HepG2 (cell line): ENCODE results near the gene SLIRP. TPM values are rescaled to one million over a fixed set of nuclear protein-coding genes. Genes with fewer than 3 reads are reported as not detected.

ENCODE experiments used
- ASH2L ChIP-seq: fragments of 300-600, 200-600 bp; sonication (generic); IDR thresholded peaks from 2 replicates; pipeline ENCODE4 v1.7.0; 2017; ENCODE audit warnings: low read depth, mild to moderate bottlenecking, moderate library complexity, mixed read lengths, low read length; ENCODE audit not compliant: insufficient read length
- CC2D1A ChIP-seq: sonication (generic); formaldehyde crosslinking; IDR thresholded peaks from 2 replicates; pipeline ENCODE4 v1.8.1; 2023; ENCODE audit warnings: mild to moderate bottlenecking, missing genetic modification reagents
- EHMT2 ChIP-seq: fragments of 200-600 bp; sonication (generic); IDR thresholded peaks from 2 replicates; pipeline ENCODE4 v1.7.0; 2017; ENCODE audit warnings: antibody characterized with exemption, low read depth, low read length, borderline replicate concordance
- ELF4 ChIP-seq: sonication (generic); formaldehyde crosslinking; IDR thresholded peaks from 2 replicates; pipeline ENCODE4 v1.5.0; 2020; ENCODE audit warnings: missing genetic modification reagents, mild to moderate bottlenecking, moderate library complexity, borderline replicate concordance
- GATAD2A ChIP-seq: IDR thresholded peaks from 2 replicates; pipeline ENCODE4 v1.6.1; 2016
- KLF11 ChIP-seq: IDR thresholded peaks from 2 replicates; pipeline ENCODE4 v1.6.1; 2016; ENCODE audit warnings: missing compliant biosample characterization
- MIER3 ChIP-seq: IDR thresholded peaks from 2 replicates; pipeline ENCODE4 v1.6.1; 2016; ENCODE audit warnings: missing compliant biosample characterization, borderline replicate concordance
- NAIF1 ChIP-seq: sonication (generic); formaldehyde crosslinking; IDR thresholded peaks from 2 replicates; pipeline ENCODE4 v1.5.0; 2020; ENCODE audit warnings: mild to moderate bottlenecking, missing genetic modification reagents, borderline replicate concordance
- PHF5A ChIP-seq: IDR thresholded peaks from one replicate; pipeline ENCODE4 v1.6.1; 2018; ENCODE audit warnings: low read depth, missing genetic modification reagents; ENCODE audit not compliant: unreplicated experiment
- TAF1 ChIP-seq: sonication (generic); formaldehyde crosslinking; IDR thresholded peaks from 2 replicates; pipeline ENCODE4 v1.4.0; 2020; ENCODE audit warnings: missing genetic modification reagents
- ZNF326 ChIP-seq: sonication (generic); formaldehyde crosslinking; IDR thresholded peaks from 2 replicates; pipeline ENCODE4 v1.4.0; 2020; ENCODE audit warnings: missing genetic modification reagents, borderline replicate concordance
- ZNF350 ChIP-seq: sonication (generic); formaldehyde crosslinking; IDR thresholded peaks from 2 replicates; pipeline ENCODE4 v1.4.0; 2020; ENCODE audit warnings: mild to moderate bottlenecking, low read depth, missing genetic modification reagents, borderline replicate concordance
- ZNF431 ChIP-seq: sonication (generic); formaldehyde crosslinking; IDR thresholded peaks from 2 replicates; pipeline ENCODE4 v1.9.0; 2022; ENCODE audit warnings: missing genetic modification reagents, low read depth, mild to moderate bottlenecking, borderline replicate concordance
- polyA plus RNA-seq, 8 experiments: library from polyadenylated mRNA; depleted of rRNA in 3 of 8; stranded (reverse) in 7 of 8; unstranded in 1 of 8; fragments of >200 nt; fragmentation: Illumina TruSeq in 4 of 8; extraction: Trizol in 4 of 8; gene quantifications; 2 replicates each; pipeline versions ENCODE4 v1.2.1 to v1.2.3, GENCODE V29; 2011 to 2016; ENCODE audit warnings: low read depth in 4 of 8, missing spikeins in 1 of 8, mixed read lengths in 1 of 8; ENCODE audit not compliant: insufficient read depth in 1 of 8
- total RNA-seq, 5 experiments: library from RNA; depleted of rRNA; stranded (reverse); fragments of >200 nt; fragmentation: Illumina TruSeq; extraction: Trizol; gene quantifications; 2 replicates each; pipeline ENCODE4 v1.2.3, GENCODE V29; 2016; ENCODE audit warnings: low read depth in 1 of 5
- TF ChIP-seq, protein P1 (sequence below): sonication (generic); formaldehyde crosslinking; conservative IDR thresholded peaks from 2 replicates; pipeline ENCODE4 v1.4.0; 2020; ENCODE audit warnings: missing genetic modification reagents
- TF ChIP-seq, protein P2 (sequence below): sonication (generic); formaldehyde crosslinking; IDR thresholded peaks from 2 replicates; pipeline ENCODE4 v1.9.0; 2021; ENCODE audit warnings: mild to moderate bottlenecking, missing genetic modification reagents
- TF ChIP-seq, protein P3 (sequence below): sonication (generic); formaldehyde crosslinking; IDR thresholded peaks from 2 replicates; pipeline ENCODE4 v1.8.1; 2023; ENCODE audit warnings: mild to moderate bottlenecking, missing genetic modification reagents
- TF ChIP-seq, protein P4 (sequence below): sonication (generic); formaldehyde crosslinking; IDR thresholded peaks from 2 replicates; pipeline ENCODE4 v1.4.0; 2020; ENCODE audit warnings: missing genetic modification reagents, mild to moderate bottlenecking, borderline replicate concordance

The SLIRP gene
- total and polyA plus RNA-seq, 2 of the 13 experiments (the other 11 are each of a cell fraction or from before 2014, with no cell fraction given) = 281 to 548 TPM

DNA sequence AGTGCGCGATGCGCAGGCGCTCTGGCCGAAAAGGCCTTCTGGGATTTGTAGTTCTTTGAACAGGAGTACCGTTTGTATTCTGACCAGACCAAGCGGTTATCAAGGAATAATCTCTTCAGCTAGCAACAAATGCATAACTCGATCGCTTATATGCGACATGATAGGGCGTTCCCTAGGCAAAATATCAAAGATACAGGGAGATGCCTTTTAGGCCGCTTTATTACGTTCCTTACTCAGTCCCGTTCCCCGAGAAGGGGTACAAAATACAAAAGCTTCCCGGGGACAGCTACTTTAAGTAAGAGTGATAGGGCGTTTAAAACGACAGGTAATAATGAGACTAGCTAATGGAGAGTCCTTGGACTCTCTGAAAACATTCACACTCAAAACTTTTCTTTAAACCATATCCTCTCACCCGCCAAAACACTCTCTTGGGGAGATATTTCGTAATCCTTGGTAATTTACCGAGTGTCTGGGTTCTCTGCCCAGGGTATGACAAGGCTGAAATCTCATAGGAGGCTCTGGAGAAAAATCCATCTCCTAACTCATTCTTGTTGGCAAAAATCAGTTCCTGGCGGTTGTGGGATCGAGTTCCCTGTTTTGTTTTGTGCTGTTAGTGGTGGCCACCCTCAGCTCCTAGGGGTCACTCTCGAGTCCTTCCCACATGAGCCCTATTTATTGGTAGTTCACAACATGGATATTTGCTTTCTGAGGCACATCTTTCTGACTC is 53.5 kb downstream of the SLIRP start (continued):
- TF ChIP-seq ELF4 (no peak), MIER3 (CRISPR knock-in tag) (0 out of 2 replicates have a peak, but pooled peaks have one; percentile 33), ZNF326 (CRISPR knock-in tag) (no peak), CC2D1A (no peak), GATAD2A (CRISPR knock-in tag) (peak; percentile 30; the same call in 1 of the 2 replicates), EHMT2 (no peak), KLF11 (CRISPR knock-in tag) (0 out of 2 replicates have a peak, but pooled peaks have one; percentile 10), ASH2L (peak; percentile 16), TAF1 (CRISPR knock-in tag) (peak; percentile 24; the same call in 1 of the 2 replicates), NAIF1 (no peak), ZNF350 (CRISPR knock-in tag) (peak; percentile 50; the same call in 1 of the 2 replicates), ZNF431 (CRISPR knock-in tag) (no peak), PHF5A (CRISPR knock-in tag) (peak; percentile 45)
- TF ChIP-seq, protein P1, sequence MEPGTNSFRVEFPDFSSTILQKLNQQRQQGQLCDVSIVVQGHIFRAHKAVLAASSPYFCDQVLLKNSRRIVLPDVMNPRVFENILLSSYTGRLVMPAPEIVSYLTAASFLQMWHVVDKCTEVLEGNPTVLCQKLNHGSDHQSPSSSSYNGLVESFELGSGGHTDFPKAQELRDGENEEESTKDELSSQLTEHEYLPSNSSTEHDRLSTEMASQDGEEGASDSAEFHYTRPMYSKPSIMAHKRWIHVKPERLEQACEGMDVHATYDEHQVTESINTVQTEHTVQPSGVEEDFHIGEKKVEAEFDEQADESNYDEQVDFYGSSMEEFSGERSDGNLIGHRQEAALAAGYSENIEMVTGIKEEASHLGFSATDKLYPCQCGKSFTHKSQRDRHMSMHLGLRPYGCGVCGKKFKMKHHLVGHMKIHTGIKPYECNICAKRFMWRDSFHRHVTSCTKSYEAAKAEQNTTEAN (CRISPR knock-in tag) = no peak
- TF ChIP-seq, protein P2, sequence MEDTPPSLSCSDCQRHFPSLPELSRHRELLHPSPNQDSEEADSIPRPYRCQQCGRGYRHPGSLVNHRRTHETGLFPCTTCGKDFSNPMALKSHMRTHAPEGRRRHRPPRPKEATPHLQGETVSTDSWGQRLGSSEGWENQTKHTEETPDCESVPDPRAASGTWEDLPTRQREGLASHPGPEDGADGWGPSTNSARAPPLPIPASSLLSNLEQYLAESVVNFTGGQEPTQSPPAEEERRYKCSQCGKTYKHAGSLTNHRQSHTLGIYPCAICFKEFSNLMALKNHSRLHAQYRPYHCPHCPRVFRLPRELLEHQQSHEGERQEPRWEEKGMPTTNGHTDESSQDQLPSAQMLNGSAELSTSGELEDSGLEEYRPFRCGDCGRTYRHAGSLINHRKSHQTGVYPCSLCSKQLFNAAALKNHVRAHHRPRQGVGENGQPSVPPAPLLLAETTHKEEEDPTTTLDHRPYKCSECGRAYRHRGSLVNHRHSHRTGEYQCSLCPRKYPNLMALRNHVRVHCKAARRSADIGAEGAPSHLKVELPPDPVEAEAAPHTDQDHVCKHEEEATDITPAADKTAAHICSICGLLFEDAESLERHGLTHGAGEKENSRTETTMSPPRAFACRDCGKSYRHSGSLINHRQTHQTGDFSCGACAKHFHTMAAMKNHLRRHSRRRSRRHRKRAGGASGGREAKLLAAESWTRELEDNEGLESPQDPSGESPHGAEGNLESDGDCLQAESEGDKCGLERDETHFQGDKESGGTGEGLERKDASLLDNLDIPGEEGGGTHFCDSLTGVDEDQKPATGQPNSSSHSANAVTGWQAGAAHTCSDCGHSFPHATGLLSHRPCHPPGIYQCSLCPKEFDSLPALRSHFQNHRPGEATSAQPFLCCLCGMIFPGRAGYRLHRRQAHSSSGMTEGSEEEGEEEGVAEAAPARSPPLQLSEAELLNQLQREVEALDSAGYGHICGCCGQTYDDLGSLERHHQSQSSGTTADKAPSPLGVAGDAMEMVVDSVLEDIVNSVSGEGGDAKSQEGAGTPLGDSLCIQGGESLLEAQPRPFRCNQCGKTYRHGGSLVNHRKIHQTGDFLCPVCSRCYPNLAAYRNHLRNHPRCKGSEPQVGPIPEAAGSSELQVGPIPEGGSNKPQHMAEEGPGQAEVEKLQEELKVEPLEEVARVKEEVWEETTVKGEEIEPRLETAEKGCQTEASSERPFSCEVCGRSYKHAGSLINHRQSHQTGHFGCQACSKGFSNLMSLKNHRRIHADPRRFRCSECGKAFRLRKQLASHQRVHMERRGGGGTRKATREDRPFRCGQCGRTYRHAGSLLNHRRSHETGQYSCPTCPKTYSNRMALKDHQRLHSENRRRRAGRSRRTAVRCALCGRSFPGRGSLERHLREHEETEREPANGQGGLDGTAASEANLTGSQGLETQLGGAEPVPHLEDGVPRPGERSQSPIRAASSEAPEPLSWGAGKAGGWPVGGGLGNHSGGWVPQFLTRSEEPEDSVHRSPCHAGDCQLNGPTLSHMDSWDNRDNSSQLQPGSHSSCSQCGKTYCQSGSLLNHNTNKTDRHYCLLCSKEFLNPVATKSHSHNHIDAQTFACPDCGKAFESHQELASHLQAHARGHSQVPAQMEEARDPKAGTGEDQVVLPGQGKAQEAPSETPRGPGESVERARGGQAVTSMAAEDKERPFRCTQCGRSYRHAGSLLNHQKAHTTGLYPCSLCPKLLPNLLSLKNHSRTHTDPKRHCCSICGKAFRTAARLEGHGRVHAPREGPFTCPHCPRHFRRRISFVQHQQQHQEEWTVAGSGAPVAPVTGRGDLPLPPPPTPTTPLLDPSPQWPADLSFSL (CRISPR knock-in tag) = 0 out of 2 replicates have a peak, but pooled peaks have one; percentile 28
- TF ChIP-seq, protein P3, sequence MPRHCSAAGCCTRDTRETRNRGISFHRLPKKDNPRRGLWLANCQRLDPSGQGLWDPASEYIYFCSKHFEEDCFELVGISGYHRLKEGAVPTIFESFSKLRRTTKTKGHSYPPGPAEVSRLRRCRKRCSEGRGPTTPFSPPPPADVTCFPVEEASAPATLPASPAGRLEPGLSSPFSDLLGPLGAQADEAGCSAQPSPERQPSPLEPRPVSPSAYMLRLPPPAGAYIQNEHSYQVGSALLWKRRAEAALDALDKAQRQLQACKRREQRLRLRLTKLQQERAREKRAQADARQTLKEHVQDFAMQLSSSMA = no peak
- TF ChIP-seq, protein P4, sequence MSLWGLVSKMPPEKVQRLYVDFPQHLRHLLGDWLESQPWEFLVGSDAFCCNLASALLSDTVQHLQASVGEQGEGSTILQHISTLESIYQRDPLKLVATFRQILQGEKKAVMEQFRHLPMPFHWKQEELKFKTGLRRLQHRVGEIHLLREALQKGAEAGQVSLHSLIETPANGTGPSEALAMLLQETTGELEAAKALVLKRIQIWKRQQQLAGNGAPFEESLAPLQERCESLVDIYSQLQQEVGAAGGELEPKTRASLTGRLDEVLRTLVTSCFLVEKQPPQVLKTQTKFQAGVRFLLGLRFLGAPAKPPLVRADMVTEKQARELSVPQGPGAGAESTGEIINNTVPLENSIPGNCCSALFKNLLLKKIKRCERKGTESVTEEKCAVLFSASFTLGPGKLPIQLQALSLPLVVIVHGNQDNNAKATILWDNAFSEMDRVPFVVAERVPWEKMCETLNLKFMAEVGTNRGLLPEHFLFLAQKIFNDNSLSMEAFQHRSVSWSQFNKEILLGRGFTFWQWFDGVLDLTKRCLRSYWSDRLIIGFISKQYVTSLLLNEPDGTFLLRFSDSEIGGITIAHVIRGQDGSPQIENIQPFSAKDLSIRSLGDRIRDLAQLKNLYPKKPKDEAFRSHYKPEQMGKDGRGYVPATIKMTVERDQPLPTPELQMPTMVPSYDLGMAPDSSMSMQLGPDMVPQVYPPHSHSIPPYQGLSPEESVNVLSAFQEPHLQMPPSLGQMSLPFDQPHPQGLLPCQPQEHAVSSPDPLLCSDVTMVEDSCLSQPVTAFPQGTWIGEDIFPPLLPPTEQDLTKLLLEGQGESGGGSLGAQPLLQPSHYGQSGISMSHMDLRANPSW (CRISPR knock-in tag) = 0 out of 2 replicates have a peak, but pooled peaks have one; percentile 6
